Stimulated activated CD4-positive, alpha-beta T cell treated with anti-CD3 and anti-CD28 coated beads, TNF-alpha, amount 100 ng/mL, for 24 hours (primary cell): ENCODE measurements around the gene TCEAL9.
"Not testable (repeated sequence)": the region's sequence is repeated elsewhere in the genome, so short reads cannot be mapped to it uniquely, and the experiment has no call there.

Experiments
- DNase-seq, 3 experiments: peaks; one replicate each; pipeline ENCODE4 v3.0.0-alpha.2; 2020; ENCODE audit warnings: low read depth in 3 of 3

The TCEAL9 gene

GRCh38 chrX:103356130-103356798, at the start of gene TCEAL9:
Gene TCEAL9 (plus strand): TSS chrX:103356506. CDS start chrX:103357685, 1,179 bp downstream.
- DNase-seq: no peak

GRCh38 chrX:103309860-103310554, 46.3 kb upstream of the TCEAL9 start:
- no peak for DNase-seq

GRCh38 chrX:103310555-103311398, 45.5 kb upstream of the TCEAL9 start, which contains the start of gene BEX2:
Gene BEX2 (minus strand): TSS chrX:103310990. CDS start chrX:103309976, 1,014 bp downstream.
- peak; percentile 68 to 82 (median 70) for DNase-seq

GRCh38 chrX:103311399-103311780, 44.9 kb upstream of the TCEAL9 start:
- DNase-seq: no peak

- no peak for DNase-seq
These were observed 26.3 kb upstream of the TCEAL9 start, which contains the start of gene TCEAL7 for GRCh38 chrX:103329991-103330390. Gene TCEAL7 (plus strand): TSS chrX:103330239. CDS start chrX:103331404, 1,165 bp downstream.

DNA sequence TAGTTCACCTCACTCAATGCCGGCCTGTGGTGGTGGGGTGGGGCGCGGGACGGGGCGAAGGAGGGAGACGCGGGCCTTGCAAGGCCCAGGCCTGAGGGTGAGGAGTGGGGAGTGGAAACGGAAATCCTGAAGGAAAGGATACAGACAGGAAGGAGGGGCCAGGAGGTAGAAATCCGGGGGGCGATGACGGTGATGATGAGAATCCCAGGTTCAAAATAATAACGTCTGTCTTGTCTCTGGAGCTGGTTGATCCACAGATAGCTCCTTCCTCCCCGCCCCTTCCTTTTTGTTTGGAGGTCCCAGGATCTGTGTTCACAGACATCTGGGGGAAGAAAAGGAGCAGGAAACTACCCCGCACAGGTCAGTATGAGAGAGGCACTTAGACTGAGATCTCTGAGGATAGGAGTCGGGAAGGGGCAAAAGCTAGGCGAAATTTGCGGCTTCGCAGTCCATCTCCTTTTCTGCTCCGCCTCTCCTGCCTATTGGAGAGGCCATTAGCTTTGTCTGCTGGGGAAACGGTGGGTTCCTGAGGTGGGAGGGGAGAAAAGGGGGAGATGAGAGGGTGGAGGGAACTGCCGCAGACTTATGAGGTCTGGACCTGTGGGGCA, 25.5 kb upstream of the TCEAL9 start:
- no peak for DNase-seq

GRCh38 chrX:103338663-103339062, 17.6 kb upstream of the TCEAL9 start:
- no peak for DNase-seq

GRCh38 chrX:103343105-103343504, 13.2 kb upstream of the TCEAL9 start:
- peak in 1 of 3 experiments; percentile 14 for DNase-seq

GRCh38 chrX:103344606-103345005, 11.7 kb upstream of the TCEAL9 start:
- DNase-seq: no peak

DNA sequence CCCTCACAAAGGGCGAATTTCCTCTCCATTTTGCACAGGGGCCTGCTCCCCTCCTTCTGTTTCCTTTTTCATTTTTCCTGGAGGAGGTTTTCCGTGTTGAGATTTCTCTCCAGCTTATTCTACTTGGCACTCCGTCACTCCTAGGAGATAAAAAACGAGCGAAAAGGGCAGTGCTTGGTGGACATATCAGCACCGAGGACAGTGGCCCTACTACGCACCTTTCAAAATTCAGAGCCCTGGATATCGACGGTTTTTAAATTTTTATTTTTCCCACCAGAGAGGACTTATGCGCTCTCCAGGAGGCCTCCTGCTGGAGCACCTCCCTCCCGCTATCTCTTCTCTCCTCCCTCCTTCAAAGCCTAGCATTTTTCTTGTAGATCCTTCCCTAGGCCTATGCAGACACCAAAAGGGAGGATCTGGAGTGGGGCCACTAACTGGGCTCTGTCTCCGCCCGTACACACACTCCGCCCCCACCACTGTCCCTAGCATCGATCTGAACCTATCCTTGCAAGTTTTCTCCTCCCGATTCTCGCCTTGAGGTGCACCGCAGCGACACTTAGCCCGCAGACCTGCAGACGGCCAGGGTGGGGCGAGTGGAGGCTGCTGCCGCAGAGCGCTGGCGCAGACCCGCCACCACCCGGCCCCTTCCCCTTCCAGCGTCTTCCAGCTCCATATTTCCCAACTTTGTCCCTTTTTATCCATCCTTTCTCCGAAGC, 8.5 kb upstream of the TCEAL9 start:
- DNase-seq: no peak

GRCh38 chrX:103356858-103357257, 552 bp downstream of the TCEAL9 start:
- no peak for DNase-seq

- DNase-seq: no peak
These were observed 1.6 kb downstream of the TCEAL9 start for GRCh38 chrX:103357871-103358270.

- not testable (repeated sequence) for DNase-seq
These were observed 3.3 kb downstream of the TCEAL9 start for GRCh38 chrX:103359605-103360004.

- DNase-seq: no peak
These were observed 3.8 kb downstream of the TCEAL9 start for GRCh38 chrX:103360092-103360491.

DNA sequence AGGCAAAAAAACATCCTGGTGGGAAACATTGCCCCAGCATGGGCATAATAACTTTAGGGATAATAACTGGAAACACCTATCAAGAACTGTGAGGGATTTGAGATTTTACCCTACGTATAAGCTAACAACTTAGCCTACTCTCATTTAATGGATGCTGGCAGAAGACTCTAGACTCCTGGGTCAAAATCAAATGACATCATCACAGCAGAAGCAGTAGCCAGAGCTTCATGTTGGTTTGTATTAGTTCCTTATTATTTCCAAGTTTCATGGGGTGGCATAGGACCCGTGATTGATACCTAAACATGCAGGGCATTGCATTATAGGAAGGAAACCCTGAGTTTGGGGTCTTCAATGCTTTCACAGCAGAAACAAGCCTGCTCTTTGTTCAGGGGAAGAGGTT, 4.6 kb downstream of the TCEAL9 start:
- no peak for DNase-seq

- DNase-seq: no peak
These were observed 5.5 kb downstream of the TCEAL9 start for GRCh38 chrX:103361798-103362197.

DNA sequence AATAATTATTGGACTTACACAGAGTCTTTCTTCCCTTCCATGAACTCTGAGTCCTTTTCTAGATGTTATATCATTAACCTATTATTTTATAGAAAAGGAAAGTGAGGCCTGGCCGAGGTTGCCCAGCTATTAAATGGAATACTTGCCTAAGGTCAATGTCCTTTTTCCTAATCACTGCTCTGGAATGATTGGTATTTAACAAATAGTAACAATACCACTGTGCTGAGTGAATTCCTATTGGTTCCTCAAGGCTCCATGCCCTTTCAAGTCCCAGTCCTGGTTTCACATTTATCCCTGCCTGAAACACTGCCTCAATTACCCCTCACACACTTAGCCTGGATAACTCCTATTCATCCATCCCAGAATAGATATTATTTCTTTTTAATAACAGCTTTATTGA, 6.2 kb downstream of the TCEAL9 start:
- no peak for DNase-seq

DNA sequence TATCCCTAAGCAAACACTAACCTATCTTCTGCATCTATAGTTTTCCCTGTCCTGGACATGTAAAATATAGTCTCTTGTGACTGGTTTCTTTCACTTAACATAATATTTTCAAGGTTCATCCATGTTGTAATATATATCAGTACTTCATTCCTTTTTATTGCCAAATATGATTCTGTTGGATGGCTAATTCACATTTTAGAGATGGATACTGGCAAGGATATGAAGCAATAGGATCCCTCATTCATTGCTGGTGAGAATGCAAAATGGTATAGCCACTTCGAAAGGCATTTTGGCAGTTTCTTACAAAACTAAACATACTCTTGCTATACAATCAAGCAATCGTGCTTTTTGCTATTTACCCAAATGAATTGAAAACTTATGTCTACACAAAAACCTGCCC, 6.7 kb downstream of the TCEAL9 start:
- DNase-seq: no peak

DNA sequence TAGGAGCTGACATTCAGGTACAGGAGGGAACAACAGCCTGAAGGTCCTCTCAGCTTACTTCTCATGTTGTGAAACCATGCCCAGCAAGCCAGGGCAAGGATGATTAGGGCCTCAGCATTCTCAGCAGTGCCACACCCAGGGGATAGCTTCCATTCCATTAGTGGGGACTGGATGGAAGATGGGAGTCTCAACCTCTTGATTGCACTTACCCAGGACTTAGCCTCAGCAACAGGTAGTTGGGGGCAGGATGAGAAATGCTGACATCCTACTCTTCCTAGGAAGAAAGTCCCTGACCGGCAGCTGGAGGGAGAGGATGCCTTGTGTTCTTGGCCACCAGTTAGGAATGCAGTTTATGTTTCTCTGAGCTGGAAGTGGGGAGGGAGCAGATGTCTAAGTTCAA, 11.2 kb downstream of the TCEAL9 start:
- DNase-seq: no peak

- no peak for DNase-seq
These were observed 13.2 kb downstream of the TCEAL9 start for GRCh38 chrX:103369479-103369878.

DNA sequence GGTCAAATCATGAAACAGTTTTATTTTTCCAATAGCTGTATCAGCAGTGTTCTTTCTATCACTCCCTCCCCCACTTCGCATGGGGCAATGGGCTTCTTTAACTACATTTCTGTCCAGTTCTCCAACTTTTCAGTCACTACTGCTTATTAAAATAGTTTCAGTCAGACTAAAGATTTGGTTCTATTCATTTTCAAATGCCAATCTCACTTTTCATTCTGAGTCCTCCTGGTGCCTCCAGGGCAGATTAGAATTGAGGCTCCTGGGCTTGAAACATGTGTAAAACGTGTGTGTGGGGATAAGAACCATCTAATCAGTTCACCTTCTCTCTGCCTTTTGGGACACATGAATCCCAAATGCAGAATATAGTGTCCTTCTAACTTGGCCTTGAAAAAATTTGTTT, 16.6 kb downstream of the TCEAL9 start:
- DNase-seq: no peak
